Small intestine (tissue), 7 donors: ENCODE data around the gene PTP4A1. TPM values are rescaled to one million over a fixed set of nuclear protein-coding genes. Genes with fewer than 3 reads are reported as not detected.
A peak's percentile ranks its signal among the peaks of the same experiment; 100 is the strongest.

Experiments
- DNase-seq, 2 donors: peaks; one replicate each; pipeline versions ENCODE4 v3.0.0 to v3.0.0-alpha.2; 2013
- FAIRE-seq: peaks from 2 replicates; lab custom pipeline; 2012; peaks lifted over from hg19 to GRCh38; lab: Jason Lieb, UNC
- H3K27ac ChIP-seq, 3 donors: one replicate each; pipeline ENCODE4 v1.5.1; 2013; ENCODE audit warnings: low read length in 2 of 3, mild to moderate bottlenecking in 2 of 3, control low read depth in 1 of 3, inconsistent platforms in 1 of 3, low read depth in 1 of 3, moderate library complexity in 1 of 3
- H3K27me3 ChIP-seq, 3 donors: one replicate each; pipeline ENCODE4 v1.6.1; 2013; ENCODE audit warnings: low read length in 3 of 3, inconsistent platforms in 1 of 3; ENCODE audit not compliant: control insufficient read depth in 3 of 3, insufficient read depth in 3 of 3
- H3K36me3 ChIP-seq, 3 donors: one replicate each; pipeline ENCODE4 v1.6.1; 2013; ENCODE audit warnings: low read length in 3 of 3, inconsistent platforms in 1 of 3, low read depth in 1 of 3, mild to moderate bottlenecking in 1 of 3, moderate library complexity in 1 of 3; ENCODE audit not compliant: control insufficient read depth in 3 of 3, insufficient read depth in 2 of 3
- H3K4me1 ChIP-seq, 3 donors: one replicate each; pipeline ENCODE4 v1.6.1; 2013; ENCODE audit warnings: low read length in 2 of 3, inconsistent platforms in 1 of 3, low read depth in 1 of 3, mild to moderate bottlenecking in 1 of 3, moderate library complexity in 1 of 3; ENCODE audit not compliant: control insufficient read depth in 3 of 3, insufficient read depth in 2 of 3
- H3K4me3 ChIP-seq, 3 donors: one replicate each; pipeline ENCODE4 v1.5.1; 2013; ENCODE audit warnings: low read length in 3 of 3, control low read depth in 1 of 3, inconsistent platforms in 1 of 3, low read depth in 1 of 3, mild to moderate bottlenecking in 1 of 3, moderate library complexity in 1 of 3
- H3K9me3 ChIP-seq, 2 donors: one replicate each; pipeline ENCODE4 v1.6.1; 2013; ENCODE audit warnings: low read depth in 1 of 2, low read length in 1 of 2; ENCODE audit not compliant: control insufficient read depth in 2 of 2, insufficient read depth in 1 of 2
- WGBS, 3 donors: extraction: QIAGEN DNeasy Blood & Tissue Kit; methylation state at CpG; one replicate each; pipeline ENCODE4 v1.1.7; 2013; 5-methylcytosine and 5-hydroxymethylcytosine counted together
- polyA plus RNA-seq, 4 donors: library from polyadenylated mRNA; stranded (reverse) in 3 of 4; unstranded in 1 of 4; fragments of 200-250 nt in 3 of 4; fragments of 120-200 nt in 1 of 4; gene quantifications; one replicate each; pipeline versions ENCODE4 v1.2.1 to v1.2.3, GENCODE V29; 2013
- donor health status: healthy with polysubstance abuse.
- donor health status: control.
- donor health status: control.
- donor health status: Bipolar disorder and iron deficiency.
- donor health status: healthy.

PTP4A1 gene
- polyA plus RNA-seq, 4 donors = 3.5 to 123 (median 21.4) TPM

DNA sequence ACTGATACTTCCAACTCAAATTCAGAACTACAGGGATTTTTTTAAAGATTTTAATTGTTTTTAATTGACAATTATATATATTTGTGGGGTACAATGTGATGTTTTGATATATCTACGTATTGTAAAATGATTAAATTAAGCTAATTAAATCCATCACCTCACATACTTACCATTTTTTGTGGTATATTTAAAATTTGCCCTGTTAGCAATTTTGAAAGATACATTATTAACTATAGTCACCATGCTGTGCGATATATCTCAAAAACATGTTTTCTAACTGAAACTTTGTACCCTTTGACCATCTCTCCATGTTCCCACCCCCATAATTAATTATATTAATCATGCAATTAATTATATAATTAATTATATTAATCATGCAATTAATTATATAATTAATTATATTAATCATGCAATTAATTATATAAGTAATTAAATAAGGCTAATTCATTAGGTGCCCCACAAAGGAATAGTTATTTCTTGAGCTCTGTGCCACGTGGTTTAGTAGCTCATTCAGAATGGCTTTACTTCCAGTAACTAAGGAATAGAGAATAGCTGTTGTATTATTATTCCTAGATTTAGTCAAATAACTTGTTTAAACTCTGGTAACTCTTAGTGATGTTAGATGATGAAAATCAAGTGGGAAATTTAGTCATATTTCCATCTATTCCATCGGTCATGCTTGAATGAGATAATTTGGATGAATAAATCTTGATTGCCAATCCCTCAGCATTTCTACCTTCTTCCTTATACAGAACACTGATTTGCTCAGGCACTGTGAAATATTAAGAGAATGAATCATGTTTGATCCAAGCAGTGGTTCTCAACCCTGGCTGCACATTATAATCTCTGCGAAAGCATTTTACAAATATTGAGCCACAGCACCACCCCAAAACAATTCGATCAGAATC, 25.1 kb downstream of the PTP4A1 start:
- no peaks in the 10 kb centered on the region for H3K27me3 ChIP-seq
- WGBS, 3 donors = 34 to 53% (median 43%) methylated on average over 6 of the region's 6 CpGs
- peak overlapping the region in 2 of 3 donors; percentile 50 to 51 for H3K4me3 ChIP-seq
- H3K27ac ChIP-seq = peak overlapping the region in 1 of 3 donors; percentile 60
- FAIRE-seq = peak; percentile 33
- no peaks in the 10 kb centered on the region for H3K4me1 ChIP-seq
- no peak for DNase-seq
- no peaks in the 10 kb centered on the region for H3K9me3 ChIP-seq
- no peaks in the 10 kb centered on the region for H3K36me3 ChIP-seq

DNA sequence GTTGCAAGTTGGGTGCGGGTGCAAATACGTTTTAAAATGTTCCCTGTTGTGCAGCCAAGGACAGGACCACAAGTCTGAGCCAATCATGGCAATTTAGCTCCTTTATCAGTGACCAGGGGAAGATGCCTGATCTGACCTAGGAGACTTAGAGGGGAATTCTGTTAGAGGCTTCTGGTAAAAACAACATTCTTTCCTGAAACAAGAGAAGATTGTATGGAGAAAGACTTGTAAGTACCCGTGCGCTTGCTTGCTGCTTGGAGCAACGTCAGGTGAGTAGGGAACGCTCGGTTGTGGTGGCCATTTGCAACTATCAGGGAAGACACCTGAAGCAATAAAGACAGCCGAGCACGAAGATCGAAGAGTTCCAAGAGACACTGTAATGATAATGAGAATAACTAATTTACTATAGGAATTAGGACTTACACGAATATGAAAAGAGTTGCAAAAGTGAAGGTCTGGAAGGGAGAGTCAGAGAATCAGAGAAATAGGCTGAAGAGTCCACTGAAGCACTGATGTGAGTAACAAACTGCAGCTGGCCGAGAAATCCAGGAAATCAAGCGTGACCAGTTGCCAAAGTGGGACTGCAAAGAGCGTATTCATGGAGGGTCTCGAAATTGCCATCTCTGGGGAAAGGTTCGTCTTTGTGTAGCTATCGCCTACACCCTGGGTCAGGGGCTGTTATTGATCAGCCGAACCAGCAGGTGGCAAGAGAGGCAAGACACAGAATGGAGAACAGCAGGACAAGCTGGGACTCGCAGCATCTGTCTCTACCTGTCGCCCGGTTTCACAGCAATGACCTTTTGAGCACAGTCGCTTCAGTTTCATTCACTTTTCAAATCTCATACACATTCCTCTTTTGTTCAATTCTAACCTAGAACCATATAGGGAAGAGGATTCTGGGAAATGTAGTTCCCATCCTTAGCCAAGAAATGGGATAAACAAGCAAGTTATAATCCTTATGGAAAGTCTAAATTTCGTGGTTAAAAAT, 26.1 kb downstream of the PTP4A1 start:
- Histone ChIP-seq H3K9me3 (no peaks in the 10 kb centered on the region), H3K27ac (peak overlapping the region in 1 of 3 donors; percentile 60)
- DNase-seq = peak; percentile 83 to 87

DNA sequence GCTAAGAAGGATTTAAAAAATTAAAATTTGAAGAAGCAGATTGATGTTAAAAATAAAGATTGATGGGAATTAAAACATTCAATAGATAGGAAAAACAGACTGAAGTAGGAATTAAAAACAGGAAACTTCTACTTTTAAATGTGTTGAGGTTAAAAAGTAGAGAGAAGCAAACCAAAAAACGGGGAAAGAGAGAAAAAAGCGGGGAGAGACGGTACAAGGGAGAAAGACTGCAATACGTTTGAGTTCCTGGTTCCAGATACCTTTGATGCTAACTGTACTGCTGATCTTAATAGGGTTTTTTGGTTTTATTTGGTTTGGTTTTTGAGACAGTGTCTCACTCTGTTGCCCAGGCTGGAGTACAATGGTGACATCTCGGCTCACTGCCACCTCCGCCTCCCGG, 27.0 kb downstream of the PTP4A1 start:
- Histone ChIP-seq H3K27me3 (no peaks in the 10 kb centered on the region), H3K9me3 (no peaks in the 10 kb centered on the region), H3K4me3 (no peak overlapping the region), H3K27ac (no peak overlapping the region), H3K4me1 (no peaks in the 10 kb centered on the region), H3K36me3 (no peaks in the 10 kb centered on the region)
- FAIRE-seq (no peak), DNase-seq (no peak)
- 87 to 90% (median 89%) methylated on average over 7 of the region's 7 CpGs for WGBS, 3 donors

More for the DNA sequence above, 26.1 kb downstream of the PTP4A1 start:
- H3K36me3 ChIP-seq = no peaks in the 10 kb centered on the region
- no peaks in the 10 kb centered on the region for H3K27me3 ChIP-seq
- 1 to 4% (median 2%) methylated on average over 23 of the region's 23 CpGs for WGBS, 3 donors
- H3K4me1 ChIP-seq = no peaks in the 10 kb centered on the region
- FAIRE-seq = no peak
- H3K4me3 ChIP-seq = peak overlapping the region in 2 of 3 donors; percentile 50 to 51

DNA sequence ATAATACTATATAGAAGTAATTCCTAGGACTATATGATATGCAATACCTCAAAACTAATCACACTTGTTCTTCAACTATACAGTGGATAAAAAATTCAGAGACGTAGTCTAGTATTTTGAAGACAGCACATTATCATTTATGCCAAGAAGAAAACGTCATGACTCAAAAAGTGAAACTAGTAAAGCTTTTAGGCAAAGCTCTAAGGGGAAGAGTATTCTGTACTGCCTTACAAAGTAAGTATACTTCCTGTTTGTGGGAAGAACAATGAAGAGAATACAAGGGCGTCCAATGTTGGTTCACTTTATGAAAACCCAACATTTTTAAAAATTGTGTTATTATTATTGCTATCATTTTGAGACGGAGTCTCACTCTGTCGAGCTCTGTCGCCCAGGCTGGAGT, 27.9 kb downstream of the PTP4A1 start:
- H3K36me3 ChIP-seq = no peaks in the 10 kb centered on the region
- 77 to 83% (median 79%) methylated on average over 6 of the region's 6 CpGs for WGBS, 3 donors
- no peak for FAIRE-seq
- no peaks in the 10 kb centered on the region for H3K9me3 ChIP-seq
- H3K27me3 ChIP-seq = no peaks in the 10 kb centered on the region
- H3K4me3 ChIP-seq = no peak overlapping the region
- no peak overlapping the region for H3K27ac ChIP-seq
- no peaks in the 10 kb centered on the region for H3K4me1 ChIP-seq
- no peak for DNase-seq

DNA sequence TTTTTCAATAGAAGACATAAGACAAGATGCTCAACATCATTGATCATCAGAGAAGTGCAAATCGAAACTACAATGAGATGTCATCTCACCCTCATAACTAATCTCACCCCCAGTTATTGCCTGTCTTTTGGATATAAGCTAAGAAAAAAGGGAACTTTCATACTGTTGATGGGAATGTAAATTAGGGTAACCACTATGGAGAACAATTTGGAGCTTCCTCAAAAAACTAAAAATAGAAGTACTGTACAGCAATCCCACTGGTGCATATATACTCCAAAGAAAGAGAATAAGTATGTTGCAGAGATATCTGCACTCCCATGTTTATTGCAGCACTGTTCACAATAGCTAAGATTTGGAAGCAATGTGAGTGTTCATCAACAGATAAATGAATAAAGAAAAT, 37.0 kb downstream of the PTP4A1 start:
- Histone ChIP-seq H3K27me3 (no peaks in the 10 kb centered on the region), H3K4me1 (no peaks in the 10 kb centered on the region), H3K36me3 (no peaks in the 10 kb centered on the region), H3K27ac (no peak overlapping the region), H3K4me3 (no peak overlapping the region), H3K9me3 (no peaks in the 10 kb centered on the region)
- FAIRE-seq (no peak), DNase-seq (no peak)
- 81 to 98% (median 91%) methylated on average over 1 of the region's 1 CpG for WGBS, 3 donors

DNA sequence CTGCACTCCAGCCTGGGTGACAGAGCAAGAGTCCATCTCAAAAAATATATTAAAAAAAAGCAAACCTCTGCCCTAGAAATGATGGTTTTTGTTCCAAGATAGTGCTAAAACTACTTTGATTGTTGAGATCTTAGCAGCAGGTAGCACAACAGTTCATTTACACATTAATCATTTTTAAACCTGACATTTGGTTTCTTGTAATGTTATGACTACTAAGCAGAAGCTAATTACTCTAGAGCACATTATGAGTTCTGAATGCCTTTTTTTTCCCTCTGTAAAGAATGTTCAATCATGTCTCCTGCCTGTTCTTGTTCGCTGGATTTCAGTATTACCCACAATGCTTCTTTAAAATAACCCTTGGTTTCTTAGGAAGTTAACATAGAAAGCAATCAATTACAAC, 38.7 kb downstream of the PTP4A1 start:
- Histone ChIP-seq H3K4me1 (no peaks in the 10 kb centered on the region), H3K27ac (no peak overlapping the region), H3K9me3 (no peaks in the 10 kb centered on the region), H3K27me3 (no peaks in the 10 kb centered on the region), H3K36me3 (no peaks in the 10 kb centered on the region), H3K4me3 (no peak overlapping the region)
- DNase-seq = no peak
- WGBS, 3 donors = 29 to 60% (median 40%) methylated on average over 1 of the region's 1 CpG
- FAIRE-seq = no peak

DNA sequence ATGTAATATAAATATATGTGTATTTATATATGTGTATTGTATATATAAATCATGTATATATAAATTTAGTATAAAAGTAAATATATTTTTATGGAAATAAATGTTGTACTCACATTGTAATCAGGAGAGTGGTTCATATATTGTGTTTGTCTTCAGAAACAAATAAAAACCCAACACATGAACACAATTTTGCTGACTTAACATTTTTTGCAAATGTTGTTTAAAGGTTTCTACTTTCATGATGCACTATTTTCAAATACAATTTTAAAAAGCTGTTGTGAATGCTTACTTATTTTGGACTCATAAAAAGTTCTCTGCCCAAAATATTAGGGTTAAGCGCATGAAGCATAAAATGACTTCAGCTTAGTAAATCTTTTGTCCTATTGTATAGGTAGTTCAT, 39.3 kb downstream of the PTP4A1 start:
- H3K4me1 ChIP-seq = no peaks in the 10 kb centered on the region
- no peaks in the 10 kb centered on the region for H3K36me3 ChIP-seq
- no peaks in the 10 kb centered on the region for H3K9me3 ChIP-seq
- no peaks in the 10 kb centered on the region for H3K27me3 ChIP-seq
- FAIRE-seq (peak; percentile 78), DNase-seq (no peak)
- H3K4me3 ChIP-seq = no peak overlapping the region
- 96 to 100% (median 97%) methylated on average over 1 of the region's 1 CpG for WGBS, 3 donors
- no peak overlapping the region for H3K27ac ChIP-seq

DNA sequence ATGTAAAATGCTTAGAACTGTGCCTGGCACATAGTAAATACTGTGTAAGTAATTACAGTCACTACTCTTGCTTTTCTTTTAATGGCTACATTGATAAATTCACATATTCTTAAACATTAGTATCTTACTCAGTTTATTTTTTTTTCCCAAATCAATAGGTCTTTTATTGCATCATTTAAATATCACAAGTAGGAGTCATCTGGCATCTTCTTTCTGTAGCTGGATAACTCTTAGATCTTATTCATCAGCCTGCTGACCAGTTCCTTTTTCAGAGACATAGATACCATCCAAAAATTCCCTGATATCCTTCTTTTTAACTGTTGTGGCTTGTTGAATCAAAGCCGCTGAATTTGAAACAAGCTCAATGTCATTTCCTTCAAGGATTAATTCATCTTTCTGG, 43.3 kb downstream of the PTP4A1 start:
- Histone ChIP-seq H3K4me1 (no peaks in the 10 kb centered on the region), H3K36me3 (no peaks in the 10 kb centered on the region), H3K4me3 (no peak overlapping the region), H3K9me3 (no peaks in the 10 kb centered on the region), H3K27ac (no peak overlapping the region), H3K27me3 (no peaks in the 10 kb centered on the region)
- FAIRE-seq (no peak), DNase-seq (no peak)
- WGBS, 3 donors = 92 to 99% (median 93%) methylated on average over 1 of the region's 1 CpG
